ENCODE measurements around the gene TIMP2. TPM values are rescaled to one million over a fixed set of nuclear protein-coding genes. Genes with fewer than 3 reads are reported as not detected.

Gene TIMP2
- total RNA-seq, 1 experiment from 2014 or later = 62.4 TPM

GRCh38 chr17:78919861-78920450 is 5.2 kb downstream of the TIMP2 start:
- TF ChIP-seq, protein P1, sequence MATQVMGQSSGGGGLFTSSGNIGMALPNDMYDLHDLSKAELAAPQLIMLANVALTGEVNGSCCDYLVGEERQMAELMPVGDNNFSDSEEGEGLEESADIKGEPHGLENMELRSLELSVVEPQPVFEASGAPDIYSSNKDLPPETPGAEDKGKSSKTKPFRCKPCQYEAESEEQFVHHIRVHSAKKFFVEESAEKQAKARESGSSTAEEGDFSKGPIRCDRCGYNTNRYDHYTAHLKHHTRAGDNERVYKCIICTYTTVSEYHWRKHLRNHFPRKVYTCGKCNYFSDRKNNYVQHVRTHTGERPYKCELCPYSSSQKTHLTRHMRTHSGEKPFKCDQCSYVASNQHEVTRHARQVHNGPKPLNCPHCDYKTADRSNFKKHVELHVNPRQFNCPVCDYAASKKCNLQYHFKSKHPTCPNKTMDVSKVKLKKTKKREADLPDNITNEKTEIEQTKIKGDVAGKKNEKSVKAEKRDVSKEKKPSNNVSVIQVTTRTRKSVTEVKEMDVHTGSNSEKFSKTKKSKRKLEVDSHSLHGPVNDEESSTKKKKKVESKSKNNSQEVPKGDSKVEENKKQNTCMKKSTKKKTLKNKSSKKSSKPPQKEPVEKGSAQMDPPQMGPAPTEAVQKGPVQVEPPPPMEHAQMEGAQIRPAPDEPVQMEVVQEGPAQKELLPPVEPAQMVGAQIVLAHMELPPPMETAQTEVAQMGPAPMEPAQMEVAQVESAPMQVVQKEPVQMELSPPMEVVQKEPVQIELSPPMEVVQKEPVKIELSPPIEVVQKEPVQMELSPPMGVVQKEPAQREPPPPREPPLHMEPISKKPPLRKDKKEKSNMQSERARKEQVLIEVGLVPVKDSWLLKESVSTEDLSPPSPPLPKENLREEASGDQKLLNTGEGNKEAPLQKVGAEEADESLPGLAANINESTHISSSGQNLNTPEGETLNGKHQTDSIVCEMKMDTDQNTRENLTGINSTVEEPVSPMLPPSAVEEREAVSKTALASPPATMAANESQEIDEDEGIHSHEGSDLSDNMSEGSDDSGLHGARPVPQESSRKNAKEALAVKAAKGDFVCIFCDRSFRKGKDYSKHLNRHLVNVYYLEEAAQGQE (IDR thresholded peaks at IDR 0.05; ENCODE audit: insufficient read depth in 1 of 2, low read depth in 2 of 2, low read length in 1 of 2) = no peak
- TF ChIP-seq, protein P2, sequence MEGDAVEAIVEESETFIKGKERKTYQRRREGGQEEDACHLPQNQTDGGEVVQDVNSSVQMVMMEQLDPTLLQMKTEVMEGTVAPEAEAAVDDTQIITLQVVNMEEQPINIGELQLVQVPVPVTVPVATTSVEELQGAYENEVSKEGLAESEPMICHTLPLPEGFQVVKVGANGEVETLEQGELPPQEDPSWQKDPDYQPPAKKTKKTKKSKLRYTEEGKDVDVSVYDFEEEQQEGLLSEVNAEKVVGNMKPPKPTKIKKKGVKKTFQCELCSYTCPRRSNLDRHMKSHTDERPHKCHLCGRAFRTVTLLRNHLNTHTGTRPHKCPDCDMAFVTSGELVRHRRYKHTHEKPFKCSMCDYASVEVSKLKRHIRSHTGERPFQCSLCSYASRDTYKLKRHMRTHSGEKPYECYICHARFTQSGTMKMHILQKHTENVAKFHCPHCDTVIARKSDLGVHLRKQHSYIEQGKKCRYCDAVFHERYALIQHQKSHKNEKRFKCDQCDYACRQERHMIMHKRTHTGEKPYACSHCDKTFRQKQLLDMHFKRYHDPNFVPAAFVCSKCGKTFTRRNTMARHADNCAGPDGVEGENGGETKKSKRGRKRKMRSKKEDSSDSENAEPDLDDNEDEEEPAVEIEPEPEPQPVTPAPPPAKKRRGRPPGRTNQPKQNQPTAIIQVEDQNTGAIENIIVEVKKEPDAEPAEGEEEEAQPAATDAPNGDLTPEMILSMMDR (IDR thresholded peaks at IDR 0.05) = no peak
- TF ChIP-seq POLR2AphosphoS5 (IDR thresholded peaks at IDR 0.05; ENCODE audit: low read depth, low read length) = no peak
- TF ChIP-seq TCF7L2 (IDR thresholded peaks at IDR 0.05; ENCODE audit: low read depth, low read length) = no peak
- no peak for TF ChIP-seq SIN3A (IDR thresholded peaks at IDR 0.05; ENCODE audit: borderline replicate concordance, insufficient read depth, low read depth, low read length)
- H3K27me3 ChIP-seq (ENCODE audit: control insufficient read depth, insufficient read depth, low read length) = no peaks in the 10 kb centered on the region
- POLR2A ChIA-PET = no interaction called here
- no peaks in the 10 kb centered on the region for H3K36me3 ChIP-seq (ENCODE audit: control insufficient read depth, insufficient read depth, low read length)
- in situ Hi-C loops (cut with HindIII; ENCODE audit: low pct_unique_long_range_greater_than_20kb, low sequenced_read_pairs) = no loop called here
- CTCF ChIA-PET = no interaction called here
- no TSS peak for BruUV-seq (replicated peaks)
- no peak overlapping the region for H3K27ac ChIP-seq (ENCODE audit: low read length)
- no peak overlapping the region for H3K4me3 ChIP-seq (ENCODE audit: low read depth in 2 of 2, low read length in 2 of 2)
- ATAC-seq (no peak), DNase-seq (ENCODE audit: low read depth, low spot score) (no peak)
- no peaks in the 10 kb centered on the region for H3K9me3 ChIP-seq (ENCODE audit: control insufficient read depth, insufficient read depth, low read depth, low read length)
- intact Hi-C loops (cut with micrococcal nuclease; ENCODE audit: unreplicated experiment) = no loop called here
- H3K4me1 ChIP-seq (ENCODE audit: control insufficient read depth, insufficient read depth, low read length) = peaks cover 25% of the 10 kb centered on the region

- BruUV-seq (replicated peaks) = no TSS peak
- H3K27me3 ChIP-seq (ENCODE audit: control insufficient read depth, insufficient read depth, low read length) = no peaks in the 10 kb centered on the region
- H3K4me3 ChIP-seq (ENCODE audit: low read depth in 2 of 2, low read length in 2 of 2) = no peak overlapping the region
- CTCF ChIA-PET = interaction anchor here (1.2 kb wide), 1 partner anchor 20 kb away, joined by 3 read pairs; no protein-coding TSS in a partner anchor
- intact Hi-C loops (cut with micrococcal nuclease; ENCODE audit: unreplicated experiment) = no loop called here
- ATAC-seq (no peak), DNase-seq (ENCODE audit: low read depth, low spot score) (no peak)
- no peak for TF ChIP-seq SIN3A (IDR thresholded peaks at IDR 0.05; ENCODE audit: borderline replicate concordance, insufficient read depth, low read depth, low read length)
- TF ChIP-seq, protein P2 (IDR thresholded peaks at IDR 0.05) = no peak
- TF ChIP-seq, protein P1 (IDR thresholded peaks at IDR 0.05; ENCODE audit: insufficient read depth in 1 of 2, low read depth in 2 of 2, low read length in 1 of 2) = no peak
- TF ChIP-seq TCF7L2 (IDR thresholded peaks at IDR 0.05; ENCODE audit: low read depth, low read length) = no peak
- no peak for TF ChIP-seq POLR2AphosphoS5 (IDR thresholded peaks at IDR 0.05; ENCODE audit: low read depth, low read length)
- H3K9me3 ChIP-seq (ENCODE audit: control insufficient read depth, insufficient read depth, low read depth, low read length) = no peaks in the 10 kb centered on the region
- in situ Hi-C loops (cut with HindIII; ENCODE audit: low pct_unique_long_range_greater_than_20kb, low sequenced_read_pairs) = no loop called here
- no peaks in the 10 kb centered on the region for H3K36me3 ChIP-seq (ENCODE audit: control insufficient read depth, insufficient read depth, low read length)
- H3K4me1 ChIP-seq (ENCODE audit: control insufficient read depth, insufficient read depth, low read length) = peaks cover 21% of the 10 kb centered on the region
- no peak overlapping the region for H3K27ac ChIP-seq (ENCODE audit: low read length)
- POLR2A ChIA-PET = no interaction called here
These were observed 6.2 kb downstream of the TIMP2 start for GRCh38 chr17:78918979-78919378.
